Measurements from ENCODE around the gene NRF1. TPM values are rescaled to one million over a fixed set of nuclear protein-coding genes. Genes with fewer than 3 reads are reported as not detected.

The NRF1 gene
- total RNA-seq, 1 experiment from 2014 or later = 25.9 TPM

DNA sequence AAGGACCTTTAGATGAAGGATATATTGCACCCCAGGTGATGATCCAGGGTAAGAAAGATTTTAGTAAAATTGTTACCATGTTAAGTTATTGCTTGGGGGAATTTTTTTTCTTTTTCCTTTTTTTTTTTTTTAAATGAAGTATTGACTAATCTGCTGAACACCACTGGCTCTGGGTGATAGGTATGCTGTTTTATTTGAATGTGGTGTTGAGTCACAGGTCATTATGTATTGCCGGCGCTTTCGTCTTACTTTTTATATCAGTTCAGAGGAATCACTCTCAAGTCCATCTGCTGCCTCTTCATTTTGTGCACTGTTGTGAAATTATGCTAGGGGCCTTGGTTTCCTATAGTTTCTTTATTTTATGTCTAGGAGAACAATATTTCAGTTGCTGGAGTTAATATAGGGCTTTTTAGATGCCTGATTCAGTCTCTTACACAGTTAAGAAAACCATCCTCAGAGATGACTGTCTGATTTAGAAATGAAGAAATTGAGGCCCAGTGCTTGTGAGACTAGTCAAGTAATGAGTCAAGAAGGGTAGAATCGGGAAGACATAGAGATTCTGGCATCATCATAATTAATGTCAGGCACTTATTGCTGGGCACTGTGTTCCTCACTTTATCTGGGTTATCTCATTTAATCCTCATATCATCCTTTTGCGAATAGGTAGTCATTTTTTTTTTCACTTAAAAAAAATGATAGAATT lies 38.7 kb downstream of the NRF1 start (continued):
- TF ChIP-seq ZNF274 (IDR thresholded peaks at IDR 0.05; ENCODE audit: low read depth, low read length) (no peak), ATF3 (IDR thresholded peaks at IDR 0.05) (no peak), TCF7L2 (IDR thresholded peaks at IDR 0.05; ENCODE audit: borderline replicate concordance, extremely low read depth, insufficient read depth, insufficient read length) (no peak), RAD21 (IDR thresholded peaks at IDR 0.05; ENCODE audit: low read depth) (no peak), SIN3A (IDR thresholded peaks at IDR 0.05; ENCODE audit: low read depth) (no peak), CEBPB (IDR thresholded peaks at IDR 0.05; ENCODE audit: low read depth) (no peak), ZFX (IDR thresholded peaks at IDR 0.05) (no peak), SP1 (IDR thresholded peaks at IDR 0.05; ENCODE audit: low read depth) (no peak)
- TF ChIP-seq, protein P1, sequence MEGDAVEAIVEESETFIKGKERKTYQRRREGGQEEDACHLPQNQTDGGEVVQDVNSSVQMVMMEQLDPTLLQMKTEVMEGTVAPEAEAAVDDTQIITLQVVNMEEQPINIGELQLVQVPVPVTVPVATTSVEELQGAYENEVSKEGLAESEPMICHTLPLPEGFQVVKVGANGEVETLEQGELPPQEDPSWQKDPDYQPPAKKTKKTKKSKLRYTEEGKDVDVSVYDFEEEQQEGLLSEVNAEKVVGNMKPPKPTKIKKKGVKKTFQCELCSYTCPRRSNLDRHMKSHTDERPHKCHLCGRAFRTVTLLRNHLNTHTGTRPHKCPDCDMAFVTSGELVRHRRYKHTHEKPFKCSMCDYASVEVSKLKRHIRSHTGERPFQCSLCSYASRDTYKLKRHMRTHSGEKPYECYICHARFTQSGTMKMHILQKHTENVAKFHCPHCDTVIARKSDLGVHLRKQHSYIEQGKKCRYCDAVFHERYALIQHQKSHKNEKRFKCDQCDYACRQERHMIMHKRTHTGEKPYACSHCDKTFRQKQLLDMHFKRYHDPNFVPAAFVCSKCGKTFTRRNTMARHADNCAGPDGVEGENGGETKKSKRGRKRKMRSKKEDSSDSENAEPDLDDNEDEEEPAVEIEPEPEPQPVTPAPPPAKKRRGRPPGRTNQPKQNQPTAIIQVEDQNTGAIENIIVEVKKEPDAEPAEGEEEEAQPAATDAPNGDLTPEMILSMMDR (IDR thresholded peaks at IDR 0.05 in 2 of 3, conservative IDR thresholded peaks at IDR 0.05 in 1 of 3; ENCODE audit: borderline replicate concordance in 1 of 3, insufficient read depth in 1 of 3, low read depth in 2 of 3, low read length in 2 of 3) = no peak

DNA sequence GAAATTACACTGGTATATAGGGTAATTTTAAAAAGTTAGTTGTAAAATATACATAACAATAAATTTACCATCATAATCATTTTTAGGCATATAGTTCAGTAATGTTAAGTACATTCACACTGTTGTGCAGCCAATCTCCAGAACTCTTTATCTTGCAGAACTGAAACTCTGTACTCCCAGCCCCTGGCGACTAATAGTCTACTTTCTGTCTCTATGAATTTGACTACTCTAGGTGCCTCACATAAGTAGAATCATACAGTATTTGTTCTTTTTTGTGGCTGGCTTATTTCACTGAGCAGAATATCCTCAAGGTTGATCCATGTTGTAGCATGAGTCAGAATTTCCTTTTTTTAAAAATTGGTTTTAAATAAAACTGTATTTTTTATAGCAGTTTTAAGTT lies 41.4 kb downstream of the NRF1 start:
- H3K27ac ChIP-seq (ENCODE audit: low read depth, low read length) = no peak overlapping the region
- TF ChIP-seq, protein P2, sequence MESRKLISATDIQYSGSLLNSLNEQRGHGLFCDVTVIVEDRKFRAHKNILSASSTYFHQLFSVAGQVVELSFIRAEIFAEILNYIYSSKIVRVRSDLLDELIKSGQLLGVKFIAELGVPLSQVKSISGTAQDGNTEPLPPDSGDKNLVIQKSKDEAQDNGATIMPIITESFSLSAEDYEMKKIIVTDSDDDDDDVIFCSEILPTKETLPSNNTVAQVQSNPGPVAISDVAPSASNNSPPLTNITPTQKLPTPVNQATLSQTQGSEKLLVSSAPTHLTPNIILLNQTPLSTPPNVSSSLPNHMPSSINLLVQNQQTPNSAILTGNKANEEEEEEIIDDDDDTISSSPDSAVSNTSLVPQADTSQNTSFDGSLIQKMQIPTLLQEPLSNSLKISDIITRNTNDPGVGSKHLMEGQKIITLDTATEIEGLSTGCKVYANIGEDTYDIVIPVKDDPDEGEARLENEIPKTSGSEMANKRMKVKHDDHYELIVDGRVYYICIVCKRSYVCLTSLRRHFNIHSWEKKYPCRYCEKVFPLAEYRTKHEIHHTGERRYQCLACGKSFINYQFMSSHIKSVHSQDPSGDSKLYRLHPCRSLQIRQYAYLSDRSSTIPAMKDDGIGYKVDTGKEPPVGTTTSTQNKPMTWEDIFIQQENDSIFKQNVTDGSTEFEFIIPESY (IDR thresholded peaks at IDR 0.05; ENCODE audit: extremely low read depth, insufficient replicate concordance, low read length) = no peak
- TF ChIP-seq, protein P1 (IDR thresholded peaks at IDR 0.05 in 2 of 3, conservative IDR thresholded peaks at IDR 0.05 in 1 of 3; ENCODE audit: borderline replicate concordance in 1 of 3, insufficient read depth in 1 of 3, low read depth in 2 of 3, low read length in 2 of 3) = no peak
- TF ChIP-seq SRF (IDR thresholded peaks at IDR 0.05; ENCODE audit: low read depth) (no peak), TCF7L2 (IDR thresholded peaks at IDR 0.05; ENCODE audit: borderline replicate concordance, extremely low read depth, insufficient read depth, insufficient read length) (no peak), ZNF274 (IDR thresholded peaks at IDR 0.05; ENCODE audit: low read depth, low read length) (no peak), FOSL1 (IDR thresholded peaks at IDR 0.05; ENCODE audit: low read depth) (no peak), ELF1 (IDR thresholded peaks at IDR 0.05; ENCODE audit: borderline replicate concordance, low read depth) (no peak), CBX3 (IDR thresholded peaks at IDR 0.05; ENCODE audit: low read depth) (no peak), ZFX (IDR thresholded peaks at IDR 0.05) (no peak), EZH2 (IDR thresholded peaks at IDR 0.05) (no peak), EGR1 (IDR thresholded peaks at IDR 0.05; ENCODE audit: low read depth) (no peak), JUND (IDR thresholded peaks at IDR 0.05) (no peak), CEBPB (IDR thresholded peaks at IDR 0.05; ENCODE audit: low read depth) (no peak), POLR2A (IDR thresholded peaks at IDR 0.05; ENCODE audit: borderline replicate concordance, extremely low read depth, insufficient read depth, insufficient read length) (no peak)
- ATAC-seq (no peak), DNase-seq (ENCODE audit: low read depth, low spot score) (no peak)
- H3K9me3 ChIP-seq (ENCODE audit: control insufficient read depth in 1 of 2, insufficient read depth in 1 of 2, low read depth in 1 of 2, low read length in 2 of 2) = no peaks in the 10 kb centered on the region
- H3K4me1 ChIP-seq (ENCODE audit: control insufficient read depth in 1 of 2, insufficient read depth in 2 of 2, low read length in 2 of 2) = peaks cover 9 to 11% of the 10 kb centered on the region in 2 experiments; a peak in 3 of 4 replicates
- no peaks in the 10 kb centered on the region for H3K9me2 ChIP-seq (ENCODE audit: insufficient read depth)
- BruUV-seq (replicated peaks) = no TSS peak
- H3K4me2 ChIP-seq (ENCODE audit: low read length) = no peak overlapping the region
- peaks cover 4 to 8% of the 10 kb centered on the region in 2 experiments; a peak in 2 of 4 replicates for H3K36me3 ChIP-seq (ENCODE audit: control insufficient read depth in 1 of 2, insufficient read depth in 2 of 2, low read length in 2 of 2)
- RAD21 ChIA-PET (ENCODE audit: low non-redundant PET in 1 of 2, low total read pairs in 2 of 2, uncharacterized antibody in 2 of 2, unreplicated experiment in 2 of 2) = no interaction called here
- H3K27me3 ChIP-seq (ENCODE audit: insufficient read depth, low read length) = no peaks in the 10 kb centered on the region
- no peaks in the 10 kb centered on the region for H4K20me1 ChIP-seq (ENCODE audit: insufficient read depth)
- peaks cover 83% of the 10 kb centered on the region for H3K79me2 ChIP-seq (ENCODE audit: insufficient read depth, low read length)
- POLR2A ChIA-PET = no interaction called here
- H3K4me3 ChIP-seq (replicated peaks in 1 of 2; ENCODE audit: low read depth in 1 of 2, low read length in 2 of 2) = no peak overlapping the region
- intact Hi-C loops (cut with micrococcal nuclease) = no loop called here
- CTCF ChIA-PET = no interaction called here
- no peak overlapping the region for H2AFZ ChIP-seq (ENCODE audit: low read depth, low read length, poor library complexity, severe bottlenecking)
- H3K9ac ChIP-seq (ENCODE audit: low read length) = no peak overlapping the region
